Activated T-cell treated with anti-CD3 and anti-CD28 coated beads for 24 hours (primary cell): ENCODE measurements around the gene USP21.
"Not testable (repeated sequence)": the region's sequence is repeated elsewhere in the genome, so short reads cannot be mapped to it uniquely, and the experiment has no call there.

Source experiments
- DNase-seq: peaks from one replicate; pipeline ENCODE4 v3.0.0-alpha.2; 2020; ENCODE audit warnings: low read depth

USP21 gene

GRCh38 chr1:161159087-161159912, at the start of gene USP21:
Gene USP21 (plus strand): TSS chr1:161159500. CDS start chr1:161160641, 1,141 bp downstream.
- peak; percentile 90 for DNase-seq

DNA sequence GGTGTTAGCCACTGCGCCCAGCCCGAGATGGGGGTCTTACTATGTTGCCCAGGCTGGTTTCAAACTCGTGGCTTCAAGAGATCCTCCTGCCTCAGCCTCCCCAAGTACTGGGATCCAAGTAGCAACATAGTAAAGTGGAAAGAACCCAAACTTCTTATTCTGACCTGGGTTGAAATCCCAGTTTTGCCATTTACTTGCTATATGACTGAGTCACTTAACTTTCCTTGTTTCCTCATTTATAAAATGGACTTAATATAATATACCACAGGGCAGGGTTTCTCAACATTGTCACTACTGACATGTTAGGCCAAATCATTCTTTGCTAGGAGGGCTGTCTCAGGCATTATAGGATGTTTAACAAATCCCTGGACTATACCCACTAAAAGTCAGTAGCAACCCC, 48.2 kb upstream of the USP21 start:
- DNase-seq, result no peak

DNA sequence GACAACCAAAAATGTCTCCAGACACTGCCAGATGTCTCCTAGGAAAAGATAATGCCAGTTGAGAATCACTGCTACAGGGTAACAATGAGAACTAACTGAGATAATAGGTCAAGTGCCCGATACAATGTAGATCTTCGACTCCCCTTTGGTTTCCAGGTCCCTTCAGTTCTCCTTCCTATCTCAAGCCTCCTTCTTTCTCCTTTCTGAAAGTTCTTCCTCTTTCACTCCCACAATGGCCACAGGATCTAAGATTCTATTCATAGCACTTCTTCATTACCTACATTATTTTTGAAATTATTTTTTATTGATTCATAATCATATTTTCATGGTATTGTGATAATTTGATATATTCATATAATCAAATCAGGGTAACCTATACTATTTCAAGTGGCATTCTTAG, 47.8 kb upstream of the USP21 start:
- DNase-seq, result no peak

GRCh38 chr1:161113915-161114314, 45.4 kb upstream of the USP21 start:
- no peak for DNase-seq

DNA sequence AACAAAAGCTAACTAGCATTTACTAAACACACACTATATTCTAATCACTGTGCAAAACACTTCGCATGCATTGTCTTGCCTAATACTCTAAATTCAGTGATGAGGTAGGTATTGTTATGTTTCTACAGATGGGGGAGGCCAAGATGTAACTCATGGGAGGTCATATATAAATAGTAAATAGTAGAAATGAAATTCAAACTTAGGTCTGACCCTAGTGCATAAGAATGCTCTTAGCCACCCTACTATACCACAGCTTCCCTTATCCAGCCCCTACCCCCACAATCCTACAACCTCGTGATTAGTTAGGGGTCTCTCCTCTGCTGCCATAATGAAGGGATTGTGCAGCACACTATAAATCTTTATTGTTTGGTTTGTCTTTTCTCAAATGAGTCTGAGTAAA, 44.7 kb upstream of the USP21 start:
- no peak for DNase-seq

DNA sequence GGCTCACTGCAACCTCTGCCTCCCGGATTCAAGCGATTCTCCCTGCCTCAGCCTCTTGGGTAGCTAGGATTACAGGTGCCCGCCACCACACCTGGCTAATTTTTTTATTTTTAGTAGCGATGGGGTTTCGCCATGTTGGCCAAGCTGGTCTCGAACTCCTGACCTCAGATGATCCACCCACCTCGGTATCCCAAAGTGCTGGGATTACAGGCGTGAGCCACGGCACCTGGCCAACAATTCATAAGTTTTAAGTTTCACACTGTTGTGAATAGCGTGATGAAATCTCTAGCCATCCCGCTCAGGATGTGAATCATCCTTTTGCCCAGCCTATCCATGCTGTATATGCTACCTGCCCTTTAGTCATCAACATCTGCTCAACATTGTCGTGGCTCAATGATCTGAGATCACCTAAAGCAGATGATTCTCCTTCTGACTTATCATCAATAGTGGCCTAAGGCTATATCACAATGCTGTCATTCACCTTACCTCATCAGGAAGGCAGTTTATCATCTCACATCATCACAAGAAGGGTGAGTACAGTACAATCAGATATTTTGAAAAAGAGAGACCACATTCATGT, 44.1 kb upstream of the USP21 start:
- no peak for DNase-seq

DNA sequence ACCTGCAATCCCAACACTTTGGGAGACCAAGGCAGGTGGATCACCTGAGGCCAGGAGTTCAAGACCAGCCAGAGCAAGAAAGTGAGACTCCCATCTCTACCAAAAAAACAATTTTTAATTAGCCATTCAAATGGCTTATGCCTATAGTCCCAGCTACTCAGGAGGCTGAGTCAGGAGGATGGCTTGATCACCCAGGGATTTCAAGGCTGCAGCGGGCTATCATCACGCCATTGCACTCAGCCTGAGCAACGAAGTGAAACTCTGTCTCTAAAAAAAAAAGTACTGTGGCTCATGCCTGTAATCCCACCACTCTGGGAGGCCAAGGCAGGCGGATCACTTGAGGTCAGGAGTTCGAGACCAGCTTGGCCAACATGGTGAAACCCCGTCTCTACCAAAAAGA, 43.3 kb upstream of the USP21 start:
- not testable (repeated sequence) for DNase-seq

GRCh38 chr1:161117759-161118581, 41.3 kb upstream of the USP21 start, which contains the start of the genes NIT1 and PFDN2:
Gene NIT1 (plus strand): TSS chr1:161118105. CDS start chr1:161118177, 72 bp downstream.
Gene PFDN2 (minus strand): TSS chr1:161118037. CDS start chr1:161118026, 11 bp downstream.
- peak; percentile 75 for DNase-seq

DNA sequence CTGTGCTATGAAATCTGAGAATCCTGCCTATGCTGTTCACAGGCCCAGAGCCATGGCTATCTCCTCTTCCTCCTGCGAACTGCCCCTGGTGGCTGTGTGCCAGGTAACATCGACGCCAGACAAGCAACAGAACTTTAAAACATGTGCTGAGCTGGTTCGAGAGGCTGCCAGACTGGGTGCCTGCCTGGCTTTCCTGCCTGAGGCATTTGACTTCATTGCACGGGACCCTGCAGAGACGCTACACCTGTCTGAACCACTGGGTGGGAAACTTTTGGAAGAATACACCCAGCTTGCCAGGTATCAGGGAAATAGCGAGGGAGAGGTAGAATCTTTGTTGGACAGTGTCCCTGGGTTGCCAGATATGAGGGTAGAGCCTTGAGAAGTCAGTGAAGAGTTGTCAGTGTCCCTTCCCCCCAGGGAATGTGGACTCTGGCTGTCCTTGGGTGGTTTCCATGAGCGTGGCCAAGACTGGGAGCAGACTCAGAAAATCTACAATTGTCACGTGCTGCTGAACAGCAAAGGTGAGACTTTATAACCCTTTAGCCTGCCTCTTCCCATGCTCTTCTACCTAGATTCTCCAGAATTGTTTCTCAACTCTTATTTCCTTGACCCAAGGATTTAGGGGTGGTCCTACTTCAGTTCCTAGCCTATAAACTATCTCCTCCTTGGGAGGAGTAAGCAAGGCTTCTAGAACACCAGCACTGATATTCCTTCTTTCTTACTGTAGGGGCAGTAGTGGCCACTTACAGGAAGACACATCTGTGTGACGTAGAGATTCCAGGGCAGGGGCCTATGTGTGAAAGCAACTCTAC, 40.0 kb upstream of the USP21 start:
- peak; percentile 60 for DNase-seq

- DNase-seq, result no peak
These were observed 38.2 kb upstream of the USP21 start for GRCh38 chr1:161121042-161121650.

DNA sequence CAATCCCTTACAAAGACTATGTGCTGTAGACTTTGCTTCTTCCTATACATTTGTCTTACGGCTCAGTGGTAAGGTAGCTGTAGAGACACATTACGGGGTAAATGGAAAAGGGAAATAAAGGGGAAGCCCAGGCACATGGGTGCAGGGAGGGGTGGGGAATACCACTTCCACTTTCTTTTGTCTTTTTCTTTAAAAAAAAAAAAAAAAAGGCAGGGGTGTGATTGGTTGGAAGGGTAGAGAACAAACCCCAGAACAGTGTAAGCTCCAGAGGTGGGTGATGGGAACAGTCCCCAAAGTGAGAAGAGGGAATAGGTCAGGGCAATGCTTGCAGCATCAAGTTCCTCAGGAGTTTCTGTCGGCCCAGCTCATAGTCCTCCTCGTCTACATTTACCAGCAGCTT, 37.5 kb upstream of the USP21 start:
- DNase-seq, result no peak

GRCh38 chr1:161122967-161123366, 36.3 kb upstream of the USP21 start:
- no peak for DNase-seq

DNA sequence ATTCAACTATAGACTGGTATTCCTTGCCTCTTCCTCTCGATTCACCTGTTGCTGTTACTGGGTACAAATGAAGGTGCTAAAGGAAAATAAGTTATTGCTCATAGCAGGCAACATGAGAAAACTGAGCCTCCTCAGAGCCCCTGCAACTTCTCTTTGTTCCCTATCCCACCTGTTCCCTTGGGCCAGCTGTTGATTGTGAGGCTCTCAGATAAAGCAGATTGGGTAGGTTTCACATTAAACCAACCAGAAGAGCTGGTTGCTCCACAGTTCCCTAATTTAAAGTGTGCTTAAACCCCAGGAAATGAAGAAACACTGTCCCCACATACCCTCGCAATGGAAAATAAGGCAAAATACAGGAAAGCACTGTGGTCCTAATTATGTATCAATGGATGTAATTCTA, 31.7 kb upstream of the USP21 start:
- DNase-seq, result no peak

GRCh38 chr1:161128591-161129420, 30.5 kb upstream of the USP21 start:
- no peak for DNase-seq

DNA sequence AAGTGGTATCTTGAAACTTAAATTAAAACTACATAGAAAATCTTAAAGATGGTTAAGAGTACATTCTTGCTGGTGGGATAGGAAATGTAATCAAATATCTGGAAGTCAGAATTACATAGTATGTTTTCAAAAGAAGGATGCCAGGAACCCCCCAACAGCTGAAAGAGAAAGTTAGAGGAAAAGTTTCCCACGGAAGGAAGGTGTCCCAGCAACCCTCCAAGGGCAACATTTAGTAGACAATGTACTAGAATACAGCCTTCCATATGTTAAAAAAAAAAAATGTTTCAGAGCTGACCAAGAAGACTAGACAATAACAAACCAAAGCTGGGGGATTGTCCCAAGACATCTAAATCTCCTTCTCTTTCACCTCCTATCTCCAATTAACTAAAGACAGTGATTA, 29.0 kb upstream of the USP21 start:
- no peak for DNase-seq

- DNase-seq, result no peak
These were observed 27.5 kb upstream of the USP21 start for GRCh38 chr1:161131523-161132409.

DNA sequence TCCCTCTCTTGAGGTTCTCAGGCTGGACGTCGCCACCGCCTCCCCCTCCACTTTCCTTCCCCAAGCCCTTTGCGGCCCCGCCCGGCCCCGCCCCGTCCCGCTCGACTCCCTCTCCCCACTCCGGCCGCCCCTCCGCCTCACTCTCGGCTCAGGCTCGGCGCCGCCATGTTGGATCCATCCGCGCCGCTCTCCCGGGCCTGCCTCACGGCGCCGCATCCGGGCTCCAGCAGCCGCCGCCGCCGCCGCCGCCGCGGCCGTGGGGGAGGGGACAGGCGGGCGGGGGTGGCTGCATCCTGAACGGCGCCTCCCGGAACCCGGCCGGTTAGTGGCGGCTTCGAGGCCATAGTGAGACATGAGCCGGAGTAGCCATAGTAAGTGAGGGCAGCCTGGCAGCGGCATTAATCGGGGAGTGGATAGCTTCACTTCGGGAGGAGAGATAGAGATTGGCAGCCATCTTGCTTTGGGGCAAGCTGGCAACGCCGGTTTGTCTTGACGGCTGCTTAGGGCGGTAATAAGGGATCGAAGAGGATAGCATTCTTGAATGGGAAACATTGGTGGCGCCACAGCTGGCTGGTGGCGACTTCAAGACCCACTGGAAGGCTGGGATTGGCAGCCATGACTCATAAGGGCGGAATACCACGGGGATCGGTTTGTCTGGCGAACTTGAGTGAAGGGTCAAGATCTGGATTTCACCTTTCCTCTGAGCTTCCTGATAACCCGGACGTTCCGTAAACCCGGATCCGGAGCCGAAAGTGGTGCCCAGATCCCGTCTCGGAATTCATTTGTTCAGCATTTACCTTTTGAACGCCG, 26.7 kb upstream of the USP21 start, which contains the start of gene DEDD:
DEDD (minus strand) TSS at position 258 of the 810 bp plus-strand sequence. CDS start 8,205 bp downstream, outside the sequence.
- DNase-seq, result peak; percentile 88

GRCh38 chr1:161133220-161133740, 26.0 kb upstream of the USP21 start:
- DNase-seq, result no peak
